Activated effector memory CD4-positive, alpha-beta T cell treated with anti-CD3 and anti-CD28 coated beads, Interleukin-2, amount 50 U/mL, for 16 hours (primary cell): ENCODE data around the gene GNG10.
"Not testable (repeated sequence)": the region's sequence is repeated elsewhere in the genome, so short reads cannot be mapped to it uniquely, and the experiment has no call there.

Experiments
- DNase-seq: peaks from one replicate; pipeline ENCODE4 v3.0.0-alpha.2; 2020

Gene GNG10

GRCh38 chr9:111658943-111659342 is 2.5 kb upstream of the GNG10 start:
- no peak for DNase-seq

GRCh38 chr9:111659691-111660090 is 1.7 kb upstream of the GNG10 start:
- DNase-seq = no peak

- DNase-seq = peak; percentile 73
Observed at GRCh38 chr9:111661802-111662521, 557 bp downstream of the GNG10 start.

- DNase-seq = peak; percentile 62
Observed at GRCh38 chr9:111662576-111663300, 1.3 kb downstream of the GNG10 start.

- DNase-seq = no peak
Observed at GRCh38 chr9:111663301-111663823, 2.0 kb downstream of the GNG10 start.

- no peak for DNase-seq
Observed at GRCh38 chr9:111668026-111668573, 6.7 kb downstream of the GNG10 start.

- DNase-seq = not testable (repeated sequence)
Observed at GRCh38 chr9:111668601-111669000, 7.2 kb downstream of the GNG10 start.

- no peak for DNase-seq
Observed at GRCh38 chr9:111674319-111674718, 12.9 kb downstream of the GNG10 start.

GRCh38 chr9:111676116-111676515 is 14.7 kb downstream of the GNG10 start:
- DNase-seq = no peak

GRCh38 chr9:111678293-111678692 is 16.9 kb downstream of the GNG10 start:
- DNase-seq = no peak

- no peak for DNase-seq
Observed at GRCh38 chr9:111679199-111679598, 17.8 kb downstream of the GNG10 start.

GRCh38 chr9:111683392-111683791 is 22.0 kb downstream of the GNG10 start:
- DNase-seq = no peak

GRCh38 chr9:111691672-111692329 is 30.4 kb downstream of the GNG10 start:
- DNase-seq = no peak

GRCh38 chr9:111696796-111697195 is 35.4 kb downstream of the GNG10 start:
- DNase-seq = no peak

GRCh38 chr9:111700776-111701175 is 39.4 kb downstream of the GNG10 start:
- DNase-seq = no peak

- DNase-seq = no peak
Observed at GRCh38 chr9:111704503-111704902, 43.1 kb downstream of the GNG10 start.

- no peak for DNase-seq
Observed at GRCh38 chr9:111711548-111711947, 50.1 kb downstream of the GNG10 start.

GRCh38 chr9:111712369-111712768 is 51.0 kb downstream of the GNG10 start:
- no peak for DNase-seq

- no peak for DNase-seq
Observed at GRCh38 chr9:111715471-111715870, 54.1 kb downstream of the GNG10 start.

- DNase-seq = no peak
Observed at GRCh38 chr9:111719541-111719940, 58.1 kb downstream of the GNG10 start.
